KMS-11 (cell line): Measurements from ENCODE around the gene COL8A1.

Experiments used
- H2AFZ ChIP-seq: fragments of 200-600 bp; sonication (generic); 2 replicates; pipeline ENCODE4 v1.6.1; 2016; ENCODE audit warnings: antibody characterized with exemption, mixed run types, low read depth
- H3K27ac ChIP-seq: fragments of 200-600 bp; sonication (generic); 2 replicates; pipeline ENCODE4 v1.6.1; 2016; ENCODE audit warnings: mild to moderate bottlenecking, mixed run types
- H3K27me3 ChIP-seq: fragments of 200-600 bp; sonication (generic); 2 replicates; pipeline ENCODE4 v1.6.1; 2017; ENCODE audit warnings: mild to moderate bottlenecking, low read depth, mixed run types, moderate library complexity; ENCODE audit not compliant: insufficient read depth
- H3K36me3 ChIP-seq: fragments of 200-600 bp; sonication (generic); 2 replicates; pipeline ENCODE4 v1.6.1; 2017; ENCODE audit warnings: mild to moderate bottlenecking, mixed run types; ENCODE audit not compliant: insufficient read depth
- H3K4me1 ChIP-seq: fragments of 200-600 bp; sonication (generic); 2 replicates; pipeline ENCODE4 v1.6.1; 2016; ENCODE audit warnings: mild to moderate bottlenecking, low read depth, mixed run types; ENCODE audit not compliant: poor library complexity, severe bottlenecking
- H3K4me2 ChIP-seq: fragments of 200-600 bp; sonication (generic); 2 replicates; pipeline ENCODE4 v1.7.0; 2016; ENCODE audit warnings: mild to moderate bottlenecking, mixed run types
- H3K4me3 ChIP-seq: fragments of 200-600 bp; sonication (generic); IDR thresholded peaks from 2 replicates; pipeline ENCODE4 v1.6.1; 2017; ENCODE audit warnings: low read depth, low read length, mixed read lengths; ENCODE audit not compliant: insufficient read depth
- H3K79me2 ChIP-seq: fragments of 200-600 bp; sonication (generic); 2 replicates; pipeline ENCODE4 v1.6.1; 2016; ENCODE audit warnings: low read depth, mixed run types; ENCODE audit not compliant: insufficient read depth
- H3K9ac ChIP-seq: fragments of 200-600 bp; sonication (generic); 2 replicates; pipeline ENCODE4 v1.6.1; 2016; ENCODE audit warnings: mild to moderate bottlenecking, mixed run types
- H4K20me1 ChIP-seq: fragments of 200-600 bp; sonication (generic); 2 replicates; pipeline ENCODE4 v1.6.1; 2016; ENCODE audit warnings: mild to moderate bottlenecking, mixed run types; ENCODE audit not compliant: insufficient read depth
- TF ChIP-seq, protein P1 (sequence below): fragments of 200-600 bp; sonication (generic); conservative IDR thresholded peaks from 2 replicates; pipeline ENCODE4 v1.6.1; 2017; ENCODE audit warnings: low read depth, mild to moderate bottlenecking, antibody characterized with exemption, low read length, moderate library complexity, mixed read lengths

The COL8A1 gene

DNA sequence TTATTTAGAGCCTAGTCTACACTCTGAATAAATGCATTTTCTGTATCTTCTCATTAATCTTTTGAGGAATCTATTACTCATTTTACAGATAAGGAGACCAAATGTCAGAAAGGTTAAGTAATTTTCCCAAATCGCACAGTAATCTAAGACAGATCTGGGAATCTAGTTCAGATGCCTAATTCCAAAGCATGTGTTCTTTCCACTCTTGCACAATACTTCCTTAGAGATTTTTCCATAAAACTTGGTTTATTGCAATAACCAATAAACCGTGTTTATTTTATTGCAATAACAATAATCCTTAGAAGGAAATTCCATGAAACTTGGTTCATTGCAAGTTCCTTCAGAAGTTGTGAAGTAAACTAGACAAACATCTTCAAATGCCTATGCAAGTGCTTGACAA, 17.4 kb upstream of the COL8A1 start:
- Histone ChIP-seq H3K4me3 (no peak overlapping the region), H3K36me3 (no peaks in the 10 kb centered on the region), H2AFZ (no peak overlapping the region), H3K4me2 (no peak overlapping the region; the same call in 1 of the 2 replicates), H3K27me3 (no peaks in the 10 kb centered on the region), H3K9ac (no peak overlapping the region), H3K79me2 (no peaks in the 10 kb centered on the region), H3K4me1 (peaks cover 57% of the 10 kb centered on the region), H4K20me1 (no peaks in the 10 kb centered on the region), H3K27ac (no peak overlapping the region)
- TF ChIP-seq, protein P1, sequence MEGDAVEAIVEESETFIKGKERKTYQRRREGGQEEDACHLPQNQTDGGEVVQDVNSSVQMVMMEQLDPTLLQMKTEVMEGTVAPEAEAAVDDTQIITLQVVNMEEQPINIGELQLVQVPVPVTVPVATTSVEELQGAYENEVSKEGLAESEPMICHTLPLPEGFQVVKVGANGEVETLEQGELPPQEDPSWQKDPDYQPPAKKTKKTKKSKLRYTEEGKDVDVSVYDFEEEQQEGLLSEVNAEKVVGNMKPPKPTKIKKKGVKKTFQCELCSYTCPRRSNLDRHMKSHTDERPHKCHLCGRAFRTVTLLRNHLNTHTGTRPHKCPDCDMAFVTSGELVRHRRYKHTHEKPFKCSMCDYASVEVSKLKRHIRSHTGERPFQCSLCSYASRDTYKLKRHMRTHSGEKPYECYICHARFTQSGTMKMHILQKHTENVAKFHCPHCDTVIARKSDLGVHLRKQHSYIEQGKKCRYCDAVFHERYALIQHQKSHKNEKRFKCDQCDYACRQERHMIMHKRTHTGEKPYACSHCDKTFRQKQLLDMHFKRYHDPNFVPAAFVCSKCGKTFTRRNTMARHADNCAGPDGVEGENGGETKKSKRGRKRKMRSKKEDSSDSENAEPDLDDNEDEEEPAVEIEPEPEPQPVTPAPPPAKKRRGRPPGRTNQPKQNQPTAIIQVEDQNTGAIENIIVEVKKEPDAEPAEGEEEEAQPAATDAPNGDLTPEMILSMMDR = no peak

GRCh38 chr3:99624496-99625236, 13.7 kb upstream of the COL8A1 start:
- Histone ChIP-seq H3K27me3 (no peaks in the 10 kb centered on the region), H3K4me2 (peak overlapping the region; percentile 62), H4K20me1 (no peaks in the 10 kb centered on the region), H3K79me2 (no peaks in the 10 kb centered on the region), H3K27ac (peak overlapping the region; percentile 92), H3K36me3 (no peaks in the 10 kb centered on the region), H3K4me1 (peaks cover 92% of the 10 kb centered on the region), H3K9ac (peak overlapping the region; percentile 31), H3K4me3 (no peak overlapping the region), H2AFZ (peak overlapping the region; percentile 46; the same call in 1 of the 2 replicates)
- TF ChIP-seq, protein P1 = no peak

GRCh38 chr3:99625237-99625622, 13.2 kb upstream of the COL8A1 start:
- H3K4me3 ChIP-seq = no peak overlapping the region
- no peaks in the 10 kb centered on the region for H3K36me3 ChIP-seq
- H3K9ac ChIP-seq = peak overlapping the region; percentile 31
- H3K27ac ChIP-seq = peak overlapping the region; percentile 92
- peaks cover 92% of the 10 kb centered on the region for H3K4me1 ChIP-seq
- H4K20me1 ChIP-seq = no peaks in the 10 kb centered on the region
- H3K4me2 ChIP-seq = peak overlapping the region; percentile 62
- H2AFZ ChIP-seq = peak overlapping the region; percentile 46; the same call in 1 of the 2 replicates
- H3K79me2 ChIP-seq = no peaks in the 10 kb centered on the region
- no peaks in the 10 kb centered on the region for H3K27me3 ChIP-seq
- TF ChIP-seq, protein P1 = peak; percentile 31; the same call in 1 of the 2 replicates

- Histone ChIP-seq H3K36me3 (no peaks in the 10 kb centered on the region), H3K4me2 (peak overlapping the region; percentile 62), H3K4me1 (peaks cover 87% of the 10 kb centered on the region), H3K27ac (peak overlapping the region; percentile 92), H2AFZ (peak overlapping the region; percentile 46; the same call in 1 of the 2 replicates), H3K27me3 (no peaks in the 10 kb centered on the region), H3K9ac (peak overlapping the region; percentile 31; the same call in 1 of the 2 replicates), H4K20me1 (no peaks in the 10 kb centered on the region), H3K4me3 (no peak overlapping the region), H3K79me2 (no peaks in the 10 kb centered on the region)
- TF ChIP-seq, protein P1 = no peak
Observed at GRCh38 chr3:99625643-99626416, 12.6 kb upstream of the COL8A1 start.
